Stimulated activated CD4-positive, alpha-beta T cell treated with anti-CD3 and anti-CD28 coated beads, Interleukin-12 subunit alpha, Interleukin-12 subunit beta, amount 100 ng/mL, for 24 hours (primary cell): ENCODE results near the gene CYP2D6.
"Not testable (repeated sequence)": the region's sequence is repeated elsewhere in the genome, so short reads cannot be mapped to it uniquely, and the experiment has no call there.

Experiments
- DNase-seq, 2 experiments: peaks; one replicate each; pipeline ENCODE4 v3.0.0-alpha.2; 2020; ENCODE audit warnings: low read depth in 2 of 2

The CYP2D6 gene

GRCh38 chr22:42130639-42131431 is at the start of gene CYP2D6:
Gene CYP2D6, minus strand, starts transcription at chr22:42130810. Its CDS starts 19 bp downstream, at chr22:42130791.
- not testable (repeated sequence) for DNase-seq

GRCh38 chr22:42179616-42180015 is 49.0 kb upstream of the CYP2D6 start:
- no peak for DNase-seq

GRCh38 chr22:42178910-42179519 is 48.4 kb upstream of the CYP2D6 start:
- no peak for DNase-seq

GRCh38 chr22:42177891-42178336 is 47.3 kb upstream of the CYP2D6 start:
- DNase-seq = no peak

GRCh38 chr22:42176255-42176915 is 45.8 kb upstream of the CYP2D6 start:
- DNase-seq = no peak

GRCh38 chr22:42174062-42174461 is 43.5 kb upstream of the CYP2D6 start:
- DNase-seq = no peak

- no peak for DNase-seq
These were observed 42.7 kb upstream of the CYP2D6 start for GRCh38 chr22:42173183-42173926.

- DNase-seq = no peak
These were observed 42.2 kb upstream of the CYP2D6 start for GRCh38 chr22:42172773-42173172.

GRCh38 chr22:42171946-42172719 is 41.5 kb upstream of the CYP2D6 start:
- no peak for DNase-seq

GRCh38 chr22:42171417-42171816 is 40.8 kb upstream of the CYP2D6 start:
- DNase-seq = no peak

- DNase-seq = no peak
These were observed 40.3 kb upstream of the CYP2D6 start for GRCh38 chr22:42170946-42171345.

GRCh38 chr22:42169055-42169469 is 38.5 kb upstream of the CYP2D6 start:
- peak; percentile 32 to 55 for DNase-seq

GRCh38 chr22:42168476-42168875 is 37.9 kb upstream of the CYP2D6 start:
- DNase-seq = no peak

GRCh38 chr22:42167066-42167465 is 36.5 kb upstream of the CYP2D6 start:
- no peak for DNase-seq

GRCh38 chr22:42164901-42165300 is 34.3 kb upstream of the CYP2D6 start:
- no peak for DNase-seq

- DNase-seq = no peak
These were observed 32.9 kb upstream of the CYP2D6 start for GRCh38 chr22:42163515-42163914.

- no peak for DNase-seq
These were observed 32.3 kb upstream of the CYP2D6 start for GRCh38 chr22:42162728-42163489.

- DNase-seq = no peak
These were observed 30.5 kb upstream of the CYP2D6 start for GRCh38 chr22:42160830-42161696.

GRCh38 chr22:42160251-42160650 is 29.6 kb upstream of the CYP2D6 start:
- DNase-seq = no peak
